ENCODE measurements around the gene IL1R1.

Gene IL1R1

DNA sequence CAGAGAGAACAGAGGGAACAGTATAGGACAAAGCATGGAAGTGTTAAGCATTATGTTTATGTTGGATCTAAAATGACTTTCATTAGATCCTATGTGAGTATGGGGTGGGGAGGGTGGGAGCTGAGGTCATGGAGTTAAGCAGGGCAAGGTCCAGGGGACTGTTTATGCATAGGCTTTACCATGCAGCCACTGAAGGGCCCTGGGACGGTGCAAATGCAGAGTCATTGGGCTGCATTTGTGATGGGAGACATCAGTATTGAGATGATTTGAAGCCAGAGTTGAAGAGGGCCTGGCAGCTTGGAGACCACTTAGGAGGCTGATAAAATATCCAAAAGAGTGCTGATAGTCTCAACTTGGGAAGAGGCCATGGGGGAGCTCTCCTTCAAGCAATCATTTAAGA is 66.9 kb downstream of the IL1R1 start:
- no peak for DNase-seq

DNA sequence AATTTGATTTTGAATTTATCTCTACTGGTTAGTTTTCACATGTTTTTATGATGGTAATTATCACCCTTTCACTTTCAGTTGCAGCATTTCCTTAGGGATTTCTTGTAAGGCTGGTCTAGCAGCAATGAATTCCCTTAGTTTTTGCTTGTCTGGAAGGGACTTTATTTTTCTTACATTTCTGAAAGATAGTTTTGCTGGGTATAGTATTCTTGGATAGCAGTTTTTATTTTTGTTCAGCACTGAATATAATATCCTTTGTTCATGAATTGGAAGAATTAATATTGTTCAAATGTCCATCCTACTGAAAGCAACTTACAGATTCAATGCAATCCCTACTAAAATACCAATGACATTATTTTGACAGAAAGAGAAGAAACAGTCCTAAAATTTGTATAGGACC is 74.5 kb downstream of the IL1R1 start:
- no peak for DNase-seq

DNA sequence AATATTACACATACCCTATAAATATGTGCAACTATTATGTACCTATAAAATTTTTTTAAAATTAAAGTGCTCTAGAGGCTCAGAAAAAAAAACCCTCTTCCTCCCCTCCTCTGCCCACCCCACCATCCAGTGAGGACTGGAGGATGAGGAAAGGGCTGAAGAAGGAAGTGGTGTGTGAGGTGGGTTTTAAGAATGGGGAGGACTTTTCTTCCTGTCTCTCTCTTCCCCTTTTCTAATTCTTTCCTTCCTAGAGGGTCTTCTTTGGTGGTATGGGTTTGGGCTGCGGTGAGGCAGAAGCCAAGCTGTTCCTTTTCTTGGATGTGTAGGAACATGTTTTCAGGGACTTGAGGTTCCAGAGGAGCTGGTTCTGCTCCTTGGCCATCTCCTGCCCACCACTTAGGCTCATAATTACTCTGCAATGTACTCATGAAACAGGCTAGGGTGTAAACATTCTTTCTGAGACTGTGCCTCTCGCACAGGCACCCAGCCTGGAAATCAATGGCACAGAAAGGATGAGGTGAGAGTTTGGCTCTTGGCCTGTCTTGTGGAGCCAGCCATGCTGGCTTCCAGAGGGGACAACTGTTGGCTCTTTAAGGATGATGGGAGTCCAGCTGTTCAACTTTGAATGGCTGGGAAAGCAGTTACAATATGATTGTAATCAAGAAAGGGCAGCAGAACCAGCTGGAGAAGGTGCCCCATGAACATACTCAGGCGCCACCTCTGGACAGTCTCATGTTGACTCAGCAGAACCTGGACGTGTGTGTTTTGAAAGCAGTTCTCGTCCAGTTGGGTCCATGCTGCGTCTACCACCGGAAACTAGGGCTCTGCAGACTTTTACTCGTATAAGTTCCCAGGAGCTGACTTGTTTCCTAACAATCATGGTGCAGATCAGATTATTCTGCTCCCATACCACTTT is 82.5 kb downstream of the IL1R1 start:
- DNase-seq = no peak

DNA sequence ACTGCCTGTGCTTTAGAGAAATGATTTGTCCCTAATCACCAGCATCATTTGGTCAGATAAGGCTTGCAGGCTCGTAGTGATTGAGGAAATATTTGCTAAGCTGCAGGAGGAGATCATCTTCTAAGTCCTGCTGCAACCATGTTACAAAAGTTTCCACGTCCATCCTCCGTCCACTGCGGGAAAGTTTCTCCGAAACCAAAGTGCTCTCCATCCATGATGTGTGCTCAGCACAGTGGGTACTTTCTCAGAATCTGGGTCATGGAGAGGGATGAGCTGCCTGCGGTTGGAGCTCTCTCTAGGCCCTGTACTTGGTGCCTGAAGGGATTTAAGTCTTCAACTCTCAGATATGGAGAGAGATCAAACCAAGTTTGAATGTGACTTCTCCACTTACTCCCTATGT is 83.6 kb downstream of the IL1R1 start:
- no peak for DNase-seq

DNA sequence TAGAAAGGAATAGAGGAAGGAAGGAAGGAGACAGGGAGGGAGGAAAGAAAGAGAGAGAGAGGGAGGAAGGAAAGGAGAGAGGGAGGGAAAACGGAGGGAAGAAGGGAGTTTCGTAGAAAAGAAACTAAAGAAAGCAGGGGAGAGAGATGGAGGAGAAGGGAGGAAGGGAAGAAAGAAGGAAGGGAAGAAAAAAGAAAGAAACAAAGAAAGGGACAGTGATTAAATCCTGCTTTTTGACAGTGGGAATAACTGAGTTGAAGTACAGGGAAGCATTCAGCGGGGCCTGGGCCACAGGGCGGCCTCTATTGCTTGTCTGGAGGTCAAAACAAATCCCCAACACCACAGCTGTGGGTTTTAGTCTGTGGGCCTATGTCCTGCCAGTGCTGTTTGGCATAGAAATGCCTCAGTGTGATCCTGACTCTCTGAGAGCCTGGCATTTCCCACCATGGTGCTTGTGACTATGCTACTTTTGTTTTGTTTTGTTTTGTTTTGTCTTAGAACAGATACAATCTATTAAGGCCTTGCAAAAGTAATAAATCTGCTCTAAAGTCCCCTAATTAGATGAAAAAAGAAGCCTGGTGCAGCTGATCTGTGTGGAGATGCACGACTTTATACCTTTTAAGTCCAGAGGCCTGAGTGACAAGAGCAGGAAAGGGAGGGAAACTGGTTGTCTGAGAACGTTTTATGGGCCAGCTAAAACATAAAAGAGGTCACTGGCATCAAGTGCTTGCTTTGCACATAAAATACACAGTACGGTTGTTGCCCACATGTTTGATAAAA is 84.3 kb downstream of the IL1R1 start:
- no peak for DNase-seq

GRCh38 chr2:102229141-102229769 is 86.7 kb downstream of the IL1R1 start:
- no peak for DNase-seq
